HepG2 (cell line): ENCODE measurements around the gene MRPS31. TPM values are rescaled to one million over a fixed set of nuclear protein-coding genes. Genes with fewer than 3 reads are reported as not detected.

ENCODE experiments used
- ATAC-seq: fragments of 200-7000 bp; cut with Tn5 transposase; 3 replicates; pipeline ENCODE4 v1.9.1; 2020; ENCODE audit warnings: mild to moderate bottlenecking, moderate library complexity
- BruUV-seq: library from RNA; stranded (reverse); fragments of 400-500 nt; replicated peaks from 2 replicates; lab custom pipeline; 2021; lab: Mats Ljungman, UMichigan
- CTCF ChIA-PET: fragments of 300-600 bp; formaldehyde crosslinking; extraction: SDS; loops from one replicate; lab custom pipeline; 2021; ENCODE audit warnings: low total read pairs, inconsistent platforms, low intra/inter-chr PET ratio; lab: Yijun Ruan, JAX
- POLR2A ChIA-PET: fragments of 350-600 bp; sonication (Branson Sonifier 250); formaldehyde crosslinking; loops from one replicate; lab custom pipeline; 2020; ENCODE audit warnings: antibody characterized with exemption, inconsistent platforms; lab: Yijun Ruan, JAX
- DNase-seq: peaks from one replicate; pipeline ENCODE4 v3.0.0-alpha.2; 2015; ENCODE audit warnings: low spot score
- FAIRE-seq: peaks from 3 replicates; lab custom pipeline; 2011; peaks lifted over from hg19 to GRCh38; lab: Jason Lieb, UNC
- H2AFZ ChIP-seq: one replicate; pipeline ENCODE4 v1.6.1; 2011; ENCODE audit warnings: low read length, inconsistent platforms
- H3K27ac ChIP-seq: fragments of 300-600 bp; 3 replicates; pipeline ENCODE4 v1.8.0; 2011; ENCODE audit warnings: mixed run types, mild to moderate bottlenecking, mixed read lengths, low read length, inconsistent platforms; ENCODE audit not compliant: insufficient read depth; ENCODE audit errors: extremely low read length
- H3K27me3 ChIP-seq, 2 experiments: fragments of 200-600 bp in 1 of 2; 2 replicates in 1 of 2; 3 replicates in 1 of 2; pipeline versions ENCODE4 v1.6.0 to v1.8.0; 2011; ENCODE audit warnings: low read length in 2 of 2, mild to moderate bottlenecking in 2 of 2, moderate library complexity in 2 of 2, inconsistent platforms in 1 of 2; ENCODE audit not compliant: insufficient read depth in 2 of 2, control insufficient read depth in 1 of 2
- H3K36me3 ChIP-seq, 2 experiments: fragments of 200-600 bp in 1 of 2; replicated peaks in 1 of 2; 2 replicates in 1 of 2; 3 replicates in 1 of 2; pipeline versions ENCODE4 v1.5.1 to v1.8.0; 2011; ENCODE audit warnings: low read length in 2 of 2, inconsistent platforms in 1 of 2; ENCODE audit not compliant: insufficient read depth in 2 of 2, control insufficient read depth in 1 of 2
- H3K4me1 ChIP-seq: 2 replicates; pipeline ENCODE4 v1.5.1; 2012; ENCODE audit warnings: low read length, inconsistent platforms; ENCODE audit not compliant: insufficient read depth
- H3K4me2 ChIP-seq: 2 replicates; pipeline ENCODE4 v1.6.0; 2011; ENCODE audit warnings: low read depth, low read length, inconsistent platforms
- H3K4me3 ChIP-seq, 3 experiments: fragments of 200-600 bp in 1 of 3; sonication (generic), shearing (Covaris generic) in 1 of 3; replicated peaks in 1 of 3; 2 replicates each; pipeline ENCODE4 v1.5.1; 2011 to 2016; ENCODE audit warnings: low read length in 3 of 3, inconsistent platforms in 2 of 3, low read depth in 2 of 3, mild to moderate bottlenecking in 2 of 3, control low read depth in 1 of 3, mixed read lengths in 1 of 3; ENCODE audit not compliant: insufficient read depth in 1 of 3
- H3K79me2 ChIP-seq: one replicate; pipeline ENCODE4 v1.6.1; 2011; ENCODE audit warnings: low read length, inconsistent platforms; ENCODE audit not compliant: insufficient read depth
- H3K9ac ChIP-seq: 2 replicates; pipeline ENCODE4 v1.6.0; 2011; ENCODE audit warnings: mild to moderate bottlenecking, low read depth, low read length, inconsistent platforms; ENCODE audit not compliant: insufficient read depth
- H3K9me3 ChIP-seq: 2 replicates; pipeline ENCODE4 v1.5.1; 2012; ENCODE audit warnings: mild to moderate bottlenecking, low read length
- H4K20me1 ChIP-seq: 2 replicates; pipeline ENCODE4 v1.6.0; 2011; ENCODE audit warnings: inconsistent platforms, mild to moderate bottlenecking, low read length, moderate library complexity; ENCODE audit not compliant: insufficient read depth
- ATF2 ChIP-seq: sonication (generic); formaldehyde crosslinking; IDR thresholded peaks from 2 replicates; pipeline ENCODE4 v1.4.0; 2020; ENCODE audit warnings: missing genetic modification reagents
- TBX3 ChIP-seq: fragments of 450-650 bp; IDR thresholded peaks from 2 replicates; pipeline ENCODE4 v1.6.1; 2017; ENCODE audit warnings: antibody characterized with exemption, mild to moderate bottlenecking, inconsistent platforms, borderline replicate concordance
- THRA ChIP-seq: sonication (generic); formaldehyde crosslinking; IDR thresholded peaks from 2 replicates; pipeline ENCODE4 v1.4.0; 2020; ENCODE audit warnings: missing genetic modification reagents, borderline replicate concordance
- TRIM22 ChIP-seq: fragments of 450-650 bp; IDR thresholded peaks from 2 replicates; pipeline ENCODE4 v1.6.1; 2017
- ZNF512B ChIP-seq: sonication (generic); formaldehyde crosslinking; IDR thresholded peaks from 2 replicates; pipeline ENCODE4 v1.5.1; 2020; ENCODE audit warnings: missing genetic modification reagents, mild to moderate bottlenecking, borderline replicate concordance
- WGBS: methylation state at CpG from one replicate; pipeline ENCODE4 v1.1.6; 2017; ENCODE audit warnings: low lambda C conversion rate; 5-methylcytosine and 5-hydroxymethylcytosine counted together
- in situ Hi-C: cut with HindIII; loops from 2 replicates; pipeline ENCODE4 v1.10.0; 2017; ENCODE audit warnings: low pct_unique_long_range_greater_than_20kb; ENCODE audit not compliant: extremely low pct_ligation_motif_present
- intact Hi-C: fragments of 100-400 bp; cut with micrococcal nuclease; formaldehyde crosslinking; loops from one replicate; pipeline ENCODE4 v1.10.0; 2022; ENCODE audit not compliant: unreplicated experiment
- polyA plus RNA-seq, 8 experiments: library from polyadenylated mRNA; depleted of rRNA in 3 of 8; stranded (reverse) in 7 of 8; unstranded in 1 of 8; fragments of >200 nt; fragmentation: Illumina TruSeq in 4 of 8; extraction: Trizol in 4 of 8; gene quantifications; 2 replicates each; pipeline versions ENCODE4 v1.2.1 to v1.2.3, GENCODE V29; 2011 to 2016; ENCODE audit warnings: low read depth in 4 of 8, missing spikeins in 1 of 8, mixed read lengths in 1 of 8; ENCODE audit not compliant: insufficient read depth in 1 of 8
- total RNA-seq, 5 experiments: library from RNA; depleted of rRNA; stranded (reverse); fragments of >200 nt; fragmentation: Illumina TruSeq; extraction: Trizol; gene quantifications; 2 replicates each; pipeline ENCODE4 v1.2.3, GENCODE V29; 2016; ENCODE audit warnings: low read depth in 1 of 5

The MRPS31 gene
- total and polyA plus RNA-seq, 2 of the 13 experiments (the other 11 are each of a cell fraction or from before 2014, with no cell fraction given), result 23.7 to 34.1 TPM

- TF ChIP-seq THRA (CRISPR knock-in tag), result no peak
- TF ChIP-seq ZNF512B (CRISPR knock-in tag), result no peak
- TF ChIP-seq TBX3, result no peak
These were observed 48.9 kb upstream of the MRPS31 start (continued) for GRCh38 chr13:40819797-40820315.

GRCh38 chr13:40818926-40819325, 47.9 kb upstream of the MRPS31 start:
- CTCF ChIA-PET, result no interaction called here
- no peak overlapping the region for H3K4me3 ChIP-seq
- POLR2A ChIA-PET, result no interaction called here
- no peak overlapping the region for H2AFZ ChIP-seq
- H3K27me3 ChIP-seq, result no peaks in the 10 kb centered on the region
- no peaks in the 10 kb centered on the region for H3K79me2 ChIP-seq
- H3K9me3 ChIP-seq, result no peaks in the 10 kb centered on the region
- no peaks in the 10 kb centered on the region for H3K36me3 ChIP-seq
- H3K4me1 ChIP-seq, result peaks cover 7% of the 10 kb centered on the region
- DNase-seq (no peak), FAIRE-seq (no peak), ATAC-seq (no peak)
- no peak for TF ChIP-seq TRIM22
- TF ChIP-seq ATF2 (CRISPR knock-in tag), result no peak
- no peak overlapping the region for H3K4me2 ChIP-seq
- no peak overlapping the region for H3K27ac ChIP-seq
- intact Hi-C loops (no loop called here), in situ Hi-C loops (no loop called here)
- H4K20me1 ChIP-seq, result no peaks in the 10 kb centered on the region
- 60% methylated on average over 5 of the region's 5 CpGs for WGBS
- BruUV-seq, result no TSS peak
- no peak overlapping the region for H3K9ac ChIP-seq
